ENCODE measurements around the gene DDRGK1. TPM values are rescaled to one million over a fixed set of nuclear protein-coding genes. Genes with fewer than 3 reads are reported as not detected.

DDRGK1 gene
- polyA plus RNA-seq, 2 of the 4 experiments (the other 2 are of a cell fraction) = 87.4 to 120 TPM

- peak overlapping the region; percentile 90 for H3K4me2 ChIP-seq
- H3K27ac ChIP-seq = peak overlapping the region; percentile 79 to 92
- TF ChIP-seq BHLHE40 (IDR thresholded peaks at IDR 0.05; ENCODE audit: low read depth, low read length) = no peak
- no peak for TF ChIP-seq CBX2 (IDR thresholded peaks at IDR 0.05; ENCODE audit: borderline replicate concordance, low read depth)
- TF ChIP-seq ZC3H11A (IDR thresholded peaks at IDR 0.05) = no peak
- no peak for TF ChIP-seq REST (IDR thresholded peaks at IDR 0.05)
- TF ChIP-seq TFCP2L1 (CRISPR knock-in tag; IDR thresholded peaks at IDR 0.05) = no peak
- TF ChIP-seq FOSB (CRISPR knock-in tag; IDR thresholded peaks at IDR 0.05) = no peak
- H3K9me3 ChIP-seq = no peaks in the 10 kb centered on the region
- ChIA-PET CTCF (interaction anchor here (1.2 to 2.8 kb wide), 5 partner anchors 12 to 78 kb away, joined by 3 to 13 read pairs (median 4); no protein-coding TSS in a partner anchor), POLR2A (no interaction called here)
- ATAC-seq (peak; percentile 19 to 25; a peak in 4 of 6 replicates), FAIRE-seq (no peak), DNase-seq (ENCODE audit: low read depth in 1 of 2, low spot score in 1 of 2) (peak in 1 of 2 experiments; percentile 59)
- WGBS (ENCODE audit: missing lambda C conversion rate) = 6% methylated on average over 30 of the region's 48 CpGs
- H3K4me1 ChIP-seq = peaks cover 40% of the 10 kb centered on the region
- peak overlapping the region; percentile 96 for H3K4me3 ChIP-seq
These were observed 34.1 kb upstream of the DDRGK1 start for GRCh38 chr20:3238616-3239025.

GRCh38 chr20:3237958-3238615 lies 33.6 kb upstream of the DDRGK1 start:
- POLR2A ChIA-PET = no interaction called here
- WGBS (ENCODE audit: missing lambda C conversion rate) = 76% methylated on average over 46 of the region's 59 CpGs
- FAIRE-seq (no peak), ATAC-seq (no peak), DNase-seq (ENCODE audit: low read depth in 1 of 2, low spot score in 1 of 2) (no peak)
- peak overlapping the region; percentile 90 for H3K4me2 ChIP-seq
- peak overlapping the region; percentile 79 to 92; a peak in 5 of 6 replicates for H3K27ac ChIP-seq
- H3K9me3 ChIP-seq = no peaks in the 10 kb centered on the region
- no peak for TF ChIP-seq HOXA7 (CRISPR knock-in tag; IDR thresholded peaks at IDR 0.05)
- TF ChIP-seq ZSCAN20 (CRISPR knock-in tag; IDR thresholded peaks at IDR 0.05) = no peak
- no peak for TF ChIP-seq EHF (CRISPR knock-in tag; IDR thresholded peaks at IDR 0.05)
- TF ChIP-seq MAZ (IDR thresholded peaks at IDR 0.05; ENCODE audit: borderline replicate concordance, low read depth, low read length) = no peak
- TF ChIP-seq TFCP2L1 (CRISPR knock-in tag; IDR thresholded peaks at IDR 0.05) = no peak
- no peak for TF ChIP-seq CHD2 (IDR thresholded peaks at IDR 0.05; ENCODE audit: low read length, partially characterized antibody)
- no peak for TF ChIP-seq TP53 (CRISPR knock-in tag; IDR thresholded peaks at IDR 0.05)
- no peak for TF ChIP-seq RNF2 (IDR thresholded peaks at IDR 0.05; ENCODE audit: borderline replicate concordance, low read depth)
- TF ChIP-seq HOXB13 (CRISPR knock-in tag; IDR thresholded peaks at IDR 0.05; ENCODE audit: low read depth) = no peak
- TF ChIP-seq CTCF (IDR thresholded peaks at IDR 0.05) = no peak
- no peak for TF ChIP-seq ESRRA (IDR thresholded peaks at IDR 0.05; ENCODE audit: borderline replicate concordance, low read length)
- peak overlapping the region; percentile 96 for H3K4me3 ChIP-seq
- CTCF ChIA-PET = interaction anchor here (1.2 to 2.8 kb wide), 5 partner anchors 12 to 20 kb away, joined by 3 to 13 read pairs (median 8); no protein-coding TSS in a partner anchor
- H3K4me1 ChIP-seq = peaks cover 40% of the 10 kb centered on the region
